HepG2 (cell line): ENCODE data around the gene SPSB1. TPM values are rescaled to one million over a fixed set of nuclear protein-coding genes. Genes with fewer than 3 reads are reported as not detected.
A peak's percentile ranks its signal among the peaks of the same experiment; 100 is the strongest.

Source experiments
- ADNP ChIP-seq: sonication (generic); formaldehyde crosslinking; IDR thresholded peaks from 2 replicates; pipeline ENCODE4 v1.4.0; 2020; ENCODE audit warnings: missing genetic modification reagents
- ATF2 ChIP-seq: sonication (generic); formaldehyde crosslinking; IDR thresholded peaks from 2 replicates; pipeline ENCODE4 v1.4.0; 2020; ENCODE audit warnings: missing genetic modification reagents
- HDAC1 ChIP-seq: sonication (generic); formaldehyde crosslinking; IDR thresholded peaks from 2 replicates; pipeline ENCODE4 v1.5.1; 2020; ENCODE audit warnings: mild to moderate bottlenecking, missing genetic modification reagents
- HMGXB3 ChIP-seq: sonication (generic); formaldehyde crosslinking; IDR thresholded peaks from 2 replicates; pipeline ENCODE4 v1.4.0; 2020; ENCODE audit warnings: missing genetic modification reagents, borderline replicate concordance
- HNRNPH1 ChIP-seq: fragments of 200-400 bp; formaldehyde crosslinking; optimal IDR thresholded peaks from 2 replicates; pipeline ENCODE3; 2017; ENCODE audit warnings: mild to moderate bottlenecking, low read depth, low read length
- HOMEZ ChIP-seq: IDR thresholded peaks from 2 replicates; pipeline ENCODE4 v1.6.1; 2016; ENCODE audit warnings: low read depth
- MATR3 ChIP-seq: sonication (generic); formaldehyde crosslinking; IDR thresholded peaks from 2 replicates; pipeline ENCODE4 v1.4.0; 2020; ENCODE audit warnings: missing genetic modification reagents
- PREB ChIP-seq: sonication (generic); formaldehyde crosslinking; IDR thresholded peaks from 2 replicates; pipeline ENCODE4 v1.4.0; 2020; ENCODE audit warnings: missing genetic modification reagents
- SUZ12 ChIP-seq: fragments of 150-350 bp; IDR thresholded peaks from 2 replicates; pipeline ENCODE4 v1.6.1; 2014; ENCODE audit warnings: low read depth, low read length
- ZNF160 ChIP-seq: sonication (generic); formaldehyde crosslinking; IDR thresholded peaks from 2 replicates; pipeline ENCODE4 v1.8.0; 2022; ENCODE audit warnings: mild to moderate bottlenecking, inconsistent platforms, missing genetic modification reagents
- ZNF414 ChIP-seq: sonication (generic); formaldehyde crosslinking; IDR thresholded peaks from 2 replicates; pipeline ENCODE4 v1.5.0; 2020; ENCODE audit warnings: missing genetic modification reagents
- ZNF484 ChIP-seq: sonication (generic); formaldehyde crosslinking; IDR thresholded peaks from 2 replicates; pipeline ENCODE4 v1.5.1; 2020; ENCODE audit warnings: mild to moderate bottlenecking, low read depth, missing genetic modification reagents, borderline replicate concordance
- ZNF563 ChIP-seq: sonication (generic); formaldehyde crosslinking; IDR thresholded peaks from 2 replicates; pipeline ENCODE4 v1.8.0; 2022; ENCODE audit warnings: mild to moderate bottlenecking, moderate library complexity, missing genetic modification reagents
- ZNF619 ChIP-seq: sonication (generic); formaldehyde crosslinking; IDR thresholded peaks from 2 replicates; pipeline ENCODE4 v1.4.0; 2020; ENCODE audit warnings: mild to moderate bottlenecking, missing genetic modification reagents
- ZNF709 ChIP-seq: sonication (generic); formaldehyde crosslinking; IDR thresholded peaks from 2 replicates; pipeline ENCODE4 v1.5.0; 2020; ENCODE audit warnings: mild to moderate bottlenecking, missing genetic modification reagents
- ZNF782 ChIP-seq: sonication (generic); formaldehyde crosslinking; IDR thresholded peaks from 2 replicates; pipeline ENCODE4 v1.4.0; 2020; ENCODE audit warnings: missing genetic modification reagents, mild to moderate bottlenecking, borderline replicate concordance
- ZSCAN25 ChIP-seq: sonication (generic); formaldehyde crosslinking; IDR thresholded peaks from 2 replicates; pipeline ENCODE4 v1.8.0; 2022; ENCODE audit warnings: mild to moderate bottlenecking, missing genetic modification reagents
- polyA plus RNA-seq, 8 experiments: library from polyadenylated mRNA; depleted of rRNA in 3 of 8; stranded (reverse) in 7 of 8; unstranded in 1 of 8; fragments of >200 nt; fragmentation: Illumina TruSeq in 4 of 8; extraction: Trizol in 4 of 8; gene quantifications; 2 replicates each; pipeline versions ENCODE4 v1.2.1 to v1.2.3, GENCODE V29; 2011 to 2016; ENCODE audit warnings: low read depth in 4 of 8, missing spikeins in 1 of 8, mixed read lengths in 1 of 8; ENCODE audit not compliant: insufficient read depth in 1 of 8
- total RNA-seq, 5 experiments: library from RNA; depleted of rRNA; stranded (reverse); fragments of >200 nt; fragmentation: Illumina TruSeq; extraction: Trizol; gene quantifications; 2 replicates each; pipeline ENCODE4 v1.2.3, GENCODE V29; 2016; ENCODE audit warnings: low read depth in 1 of 5

Gene SPSB1
- total and polyA plus RNA-seq, 2 of the 13 experiments (the other 11 are each of a cell fraction or from before 2014, with no cell fraction given): 5.0 to 8.0 TPM

- no peak for TF ChIP-seq HMGXB3 (CRISPR knock-in tag)
- no peak for TF ChIP-seq HOMEZ (CRISPR knock-in tag)
- TF ChIP-seq ZNF782 (CRISPR knock-in tag): no peak
- TF ChIP-seq ATF2 (CRISPR knock-in tag): no peak
- no peak for TF ChIP-seq ZNF709
- TF ChIP-seq MATR3 (CRISPR knock-in tag): no peak
- no peak for TF ChIP-seq ZNF160
- TF ChIP-seq HDAC1 (CRISPR knock-in tag): no peak
- no peak for TF ChIP-seq ZNF619 (CRISPR knock-in tag)
- peak; percentile 92 for TF ChIP-seq ZSCAN25 (CRISPR knock-in tag)
- no peak for TF ChIP-seq ZNF414
- no peak for TF ChIP-seq PREB
- TF ChIP-seq SUZ12: no peak
- peak; percentile 24; the same call in 1 of the 2 replicates for TF ChIP-seq ZNF563 (CRISPR knock-in tag)
- no peak for TF ChIP-seq HNRNPH1
- TF ChIP-seq ZNF484 (CRISPR knock-in tag): no peak
- no peak for TF ChIP-seq ADNP (CRISPR knock-in tag)
Measured at GRCh38 chr1:9250411-9251381, 42.0 kb upstream of the SPSB1 start (continued).
